IPS-15b (cell line): ENCODE measurements around the gene OBSL1.

Experiments
- H3K27me3 ChIP-seq: one replicate; pipeline ENCODE4 v1.6.1; 2013; ENCODE audit warnings: low read length; ENCODE audit not compliant: control insufficient read depth, insufficient read depth
- H3K36me3 ChIP-seq: one replicate; pipeline ENCODE4 v1.6.1; 2013; ENCODE audit warnings: low read length; ENCODE audit not compliant: control insufficient read depth, insufficient read depth
- H3K4me1 ChIP-seq: one replicate; pipeline ENCODE4 v1.6.1; 2013; ENCODE audit warnings: mild to moderate bottlenecking, low read length; ENCODE audit not compliant: control insufficient read depth, insufficient read depth
- H3K4me3 ChIP-seq: one replicate; pipeline ENCODE4 v1.5.1; 2013; ENCODE audit warnings: low read depth, low read length
- H3K9ac ChIP-seq: one replicate; pipeline ENCODE4 v1.6.1; 2013; ENCODE audit warnings: low read depth, mild to moderate bottlenecking, low read length
- H3K9me3 ChIP-seq: one replicate; pipeline ENCODE4 v1.6.1; 2013; ENCODE audit warnings: mild to moderate bottlenecking, low read length; ENCODE audit not compliant: control insufficient read depth, insufficient read depth

OBSL1 gene

GRCh38 chr2:219611306-219611705 is 40.0 kb upstream of the OBSL1 start:
- Histone ChIP-seq H3K4me1 (no peaks in the 10 kb centered on the region), H3K4me3 (no peak overlapping the region), H3K36me3 (peaks cover 26% of the 10 kb centered on the region), H3K9ac (no peak overlapping the region), H3K9me3 (no peaks in the 10 kb centered on the region), H3K27me3 (no peaks in the 10 kb centered on the region)

GRCh38 chr2:219609149-219609750 is 37.9 kb upstream of the OBSL1 start:
- Histone ChIP-seq H3K27me3 (no peaks in the 10 kb centered on the region), H3K9ac (no peak overlapping the region), H3K9me3 (no peaks in the 10 kb centered on the region), H3K36me3 (peaks cover 29% of the 10 kb centered on the region), H3K4me3 (no peak overlapping the region), H3K4me1 (no peaks in the 10 kb centered on the region)

- Histone ChIP-seq H3K9me3 (no peaks in the 10 kb centered on the region), H3K9ac (no peak overlapping the region), H3K36me3 (peaks cover 29% of the 10 kb centered on the region), H3K27me3 (no peaks in the 10 kb centered on the region), H3K4me3 (no peak overlapping the region), H3K4me1 (no peaks in the 10 kb centered on the region)
Observed at GRCh38 chr2:219608399-219608964, 37.1 kb upstream of the OBSL1 start.

- Histone ChIP-seq H3K4me3 (no peak overlapping the region), H3K36me3 (peaks cover 29% of the 10 kb centered on the region), H3K27me3 (no peaks in the 10 kb centered on the region)
Observed at GRCh38 chr2:219607931-219608330, 36.6 kb upstream of the OBSL1 start.

GRCh38 chr2:219605607-219605954 is 34.2 kb upstream of the OBSL1 start:
- H3K36me3 ChIP-seq = peaks cover 30% of the 10 kb centered on the region
- no peaks in the 10 kb centered on the region for H3K4me1 ChIP-seq
- H3K4me3 ChIP-seq = no peak overlapping the region
- H3K9me3 ChIP-seq = no peaks in the 10 kb centered on the region
- no peaks in the 10 kb centered on the region for H3K27me3 ChIP-seq
- no peak overlapping the region for H3K9ac ChIP-seq

More at GRCh38 chr2:219607931-219608330, 36.6 kb upstream of the OBSL1 start:
- H3K9me3 ChIP-seq = no peaks in the 10 kb centered on the region
- H3K4me1 ChIP-seq = no peaks in the 10 kb centered on the region
- H3K9ac ChIP-seq = no peak overlapping the region

GRCh38 chr2:219603771-219604170 is 32.4 kb upstream of the OBSL1 start:
- peaks cover 25% of the 10 kb centered on the region for H3K36me3 ChIP-seq
- no peaks in the 10 kb centered on the region for H3K27me3 ChIP-seq
- no peaks in the 10 kb centered on the region for H3K9me3 ChIP-seq
- H3K4me3 ChIP-seq = no peak overlapping the region
- no peak overlapping the region for H3K9ac ChIP-seq
- H3K4me1 ChIP-seq = no peaks in the 10 kb centered on the region

- H3K4me3 ChIP-seq = peak overlapping the region; percentile 99
- H3K27me3 ChIP-seq = no peaks in the 10 kb centered on the region
- no peaks in the 10 kb centered on the region for H3K9me3 ChIP-seq
- peak overlapping the region; percentile 51 for H3K9ac ChIP-seq
- H3K36me3 ChIP-seq = peaks cover 5% of the 10 kb centered on the region
- peaks cover 7% of the 10 kb centered on the region for H3K4me1 ChIP-seq
Observed at GRCh38 chr2:219598308-219599078, 27.2 kb upstream of the OBSL1 start.

GRCh38 chr2:219597552-219598307 is 26.4 kb upstream of the OBSL1 start, which contains the start of gene STK11IP:
Gene STK11IP (plus strand): TSS chr2:219597857. CDS start chr2:219598120, 263 bp downstream.
- Histone ChIP-seq H3K4me1 (peaks cover 7% of the 10 kb centered on the region), H3K9ac (peak within 1 kb of the TSS; percentile 96), H3K9me3 (no peaks in the 10 kb centered on the region), H3K36me3 (peaks cover 5% of the 10 kb centered on the region), H3K4me3 (peak within 1 kb of the TSS; percentile 99), H3K27me3 (no peaks in the 10 kb centered on the region)

- H3K9me3 ChIP-seq = no peaks in the 10 kb centered on the region
- H3K27me3 ChIP-seq = no peaks in the 10 kb centered on the region
- H3K4me1 ChIP-seq = peaks cover 7% of the 10 kb centered on the region
- no peaks in the 10 kb centered on the region for H3K36me3 ChIP-seq
- peak overlapping the region; percentile 96 for H3K9ac ChIP-seq
- H3K4me3 ChIP-seq = peak overlapping the region; percentile 99
Observed at GRCh38 chr2:219596954-219597551, 25.7 kb upstream of the OBSL1 start.

GRCh38 chr2:219595256-219595655 is 23.9 kb upstream of the OBSL1 start:
- no peaks in the 10 kb centered on the region for H3K36me3 ChIP-seq
- H3K9me3 ChIP-seq = no peaks in the 10 kb centered on the region
- H3K9ac ChIP-seq = no peak overlapping the region
- H3K4me3 ChIP-seq = no peak overlapping the region
- H3K4me1 ChIP-seq = peaks cover 7% of the 10 kb centered on the region
- no peaks in the 10 kb centered on the region for H3K27me3 ChIP-seq

GRCh38 chr2:219593154-219593553 is 21.8 kb upstream of the OBSL1 start:
- no peaks in the 10 kb centered on the region for H3K27me3 ChIP-seq
- no peaks in the 10 kb centered on the region for H3K36me3 ChIP-seq
- no peaks in the 10 kb centered on the region for H3K9me3 ChIP-seq
- H3K4me3 ChIP-seq = no peak overlapping the region
- peaks cover 2% of the 10 kb centered on the region for H3K4me1 ChIP-seq
- no peak overlapping the region for H3K9ac ChIP-seq
